Neuronal stem cell (in vitro differentiated cells): ENCODE measurements around the gene NFATC3. TPM values are rescaled to one million over a fixed set of nuclear protein-coding genes. Genes with fewer than 3 reads are reported as not detected.

ENCODE experiments used
- DNase-seq: peaks from one replicate; pipeline ENCODE4 v3.0.0-alpha.2; 2013; ENCODE audit warnings: low spot score
- H2AFZ ChIP-seq: one replicate; pipeline ENCODE4 v1.6.1; 2013; ENCODE audit warnings: mild to moderate bottlenecking, low read length, inconsistent platforms
- H2AK5ac ChIP-seq: 2 replicates; pipeline ENCODE4 v1.6.1; 2013; ENCODE audit warnings: low read depth, mild to moderate bottlenecking, inconsistent platforms, low read length, moderate library complexity, mixed read lengths
- H2BK120ac ChIP-seq: 2 replicates; pipeline ENCODE4 v1.6.1; 2013; ENCODE audit warnings: low read depth, mild to moderate bottlenecking, inconsistent platforms, low read length, moderate library complexity, mixed read lengths
- H2BK12ac ChIP-seq: one replicate; pipeline ENCODE4 v1.6.1; 2013; ENCODE audit warnings: low read length, inconsistent platforms
- H2BK15ac ChIP-seq: 2 replicates; pipeline ENCODE4 v1.6.1; 2013; ENCODE audit warnings: mild to moderate bottlenecking, low read length, inconsistent platforms, mixed read lengths
- H2BK5ac ChIP-seq: one replicate; pipeline ENCODE4 v1.6.1; 2013; ENCODE audit warnings: inconsistent platforms, mild to moderate bottlenecking, low read length, moderate library complexity
- H3K14ac ChIP-seq: one replicate; pipeline ENCODE4 v1.6.1; 2013; ENCODE audit warnings: low read length, inconsistent platforms
- H3K18ac ChIP-seq: 2 replicates; pipeline ENCODE4 v1.6.1; 2013; ENCODE audit warnings: low read length, inconsistent platforms
- H3K23ac ChIP-seq: 2 replicates; pipeline ENCODE4 v1.6.1; 2013; ENCODE audit warnings: low read depth, mild to moderate bottlenecking, mixed read lengths, low read length, inconsistent platforms; ENCODE audit not compliant: poor library complexity
- H3K27ac ChIP-seq: replicated peaks from 3 replicates; pipeline ENCODE4 v1.5.1; 2013; ENCODE audit warnings: low read length, inconsistent platforms
- H3K27me3 ChIP-seq, 3 experiments: 2 replicates each; pipeline ENCODE4 v1.6.1; 2013; ENCODE audit warnings: low read length in 3 of 3, mild to moderate bottlenecking in 2 of 3, inconsistent platforms in 1 of 3, low read depth in 1 of 3, mixed read lengths in 1 of 3, moderate library complexity in 1 of 3; ENCODE audit not compliant: control insufficient read depth in 3 of 3, insufficient read depth in 3 of 3
- H3K36me3 ChIP-seq, 2 donors: replicated peaks in 1 of 2; 2 replicates each; pipeline ENCODE4 v1.6.1; 2013; ENCODE audit warnings: low read length in 2 of 2; ENCODE audit not compliant: control insufficient read depth in 2 of 2, insufficient read depth in 2 of 2
- H3K4ac ChIP-seq: 2 replicates; pipeline ENCODE4 v1.6.1; 2013; ENCODE audit warnings: inconsistent platforms, mild to moderate bottlenecking, low read length, moderate library complexity
- H3K4me1 ChIP-seq, 2 donors: 1 replicate in 1 of 2; 2 replicates in 1 of 2; pipeline ENCODE4 v1.6.1; 2013; ENCODE audit warnings: low read length in 2 of 2, low read depth in 1 of 2; ENCODE audit not compliant: control insufficient read depth in 2 of 2, insufficient read depth in 1 of 2
- H3K4me2 ChIP-seq: one replicate; pipeline ENCODE4 v1.6.1; 2013; ENCODE audit warnings: mild to moderate bottlenecking, low read length, inconsistent platforms; ENCODE audit not compliant: insufficient read depth, poor library complexity, severe bottlenecking
- H3K4me3 ChIP-seq, 2 donors: 2 replicates each; pipeline ENCODE4 v1.5.1; 2013; ENCODE audit warnings: low read length in 2 of 2, mild to moderate bottlenecking in 2 of 2, inconsistent platforms in 1 of 2, moderate library complexity in 1 of 2
- H3K79me1 ChIP-seq: one replicate; pipeline ENCODE4 v1.6.1; 2013; ENCODE audit warnings: low read depth, mild to moderate bottlenecking, inconsistent platforms, low read length, moderate library complexity
- H3K9ac ChIP-seq: one replicate; pipeline ENCODE4 v1.6.1; 2013; ENCODE audit warnings: mild to moderate bottlenecking, low read depth, low read length, inconsistent platforms; ENCODE audit not compliant: poor library complexity
- H3K9me3 ChIP-seq, 2 donors: replicated peaks in 1 of 2; 2 replicates each; pipeline versions ENCODE3 to v1.6.1; 2013; ENCODE audit warnings: low read length in 2 of 2, mild to moderate bottlenecking in 2 of 2, inconsistent platforms in 1 of 2, low read depth in 1 of 2, mixed read lengths in 1 of 2, moderate library complexity in 1 of 2; ENCODE audit not compliant: control insufficient read depth in 2 of 2, insufficient read depth in 1 of 2
- H4K8ac ChIP-seq: one replicate; pipeline ENCODE4 v1.6.1; 2013; ENCODE audit warnings: low read depth, mild to moderate bottlenecking, inconsistent platforms, low read length, moderate library complexity
- H4K91ac ChIP-seq: one replicate; pipeline ENCODE4 v1.6.1; 2013; ENCODE audit warnings: low read length, low read depth, mild to moderate bottlenecking, inconsistent platforms; ENCODE audit not compliant: poor library complexity
- WGBS, 2 donors: extraction: QIAGEN DNeasy Blood & Tissue Kit; methylation state at CpG; one replicate each; pipeline ENCODE4 v1.1.7; 2013; ENCODE audit warnings: missing lambda C conversion rate in 2 of 2, mixed read lengths in 1 of 2; ENCODE audit not compliant: insufficient read length in 2 of 2, insufficient replicate concordance in 1 of 2; ENCODE audit errors: extremely low coverage in 2 of 2; 5-methylcytosine and 5-hydroxymethylcytosine counted together
- small RNA-seq: library from polyadenylated mRNA; stranded (forward); fragments of <200 nt; extraction: miRNeasy Mini kit (QIAGEN cat#:217004); gene quantifications from one replicate; pipeline ENCODE3, GENCODE V24; 2013; ENCODE audit not compliant: insufficient read depth

Gene NFATC3

DNA sequence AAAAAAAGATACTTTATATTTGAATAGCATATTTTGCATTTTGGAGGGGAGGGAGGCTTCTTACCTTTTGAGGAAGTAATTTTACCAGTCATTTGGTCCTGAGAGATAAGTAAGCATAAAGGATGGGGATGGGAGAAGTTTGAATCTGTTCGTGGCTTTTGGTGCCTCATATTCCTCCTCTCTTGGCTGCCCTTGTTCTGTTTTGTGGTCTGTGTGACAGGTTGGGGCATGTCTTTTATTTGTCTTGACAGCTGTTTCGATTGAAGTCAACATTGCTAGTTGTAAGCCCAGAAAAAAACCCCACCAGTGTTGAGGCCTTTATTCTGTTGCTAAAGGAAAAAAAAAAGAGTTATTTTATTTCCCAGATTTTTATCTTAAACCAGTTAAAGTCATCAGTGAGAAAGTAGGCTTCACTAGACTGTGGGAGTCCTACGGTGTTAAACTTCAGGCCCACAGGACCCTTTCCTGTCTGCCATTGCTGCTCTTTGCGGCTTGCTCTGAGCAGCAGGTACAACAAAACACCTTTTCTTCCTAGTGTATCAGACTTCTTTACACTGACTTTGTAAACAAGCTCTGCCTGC is 190.5 kb downstream of the NFATC3 start:
- Histone ChIP-seq H3K9me3 (no peaks in the 10 kb centered on the region), H3K23ac (no peak overlapping the region), H3K18ac (no peak overlapping the region), H3K27ac (no peak overlapping the region), H3K4ac (no peak overlapping the region), H2BK5ac (no peak overlapping the region), H3K79me1 (peaks cover 3% of the 10 kb centered on the region), H3K27me3 (no peaks in the 10 kb centered on the region), H3K36me3 (peaks cover 8 to 14% of the 10 kb centered on the region in 2 donors), H4K8ac (no peak overlapping the region), H3K4me3 (no peak overlapping the region), H2AK5ac (no peak overlapping the region), H2BK15ac (no peak overlapping the region), H3K9ac (no peak overlapping the region), H4K91ac (no peak overlapping the region), H2AFZ (no peak overlapping the region), H3K14ac (no peak overlapping the region), H3K4me2 (no peak overlapping the region), H2BK120ac (no peak overlapping the region), H3K4me1 (peaks cover 1 to 3% of the 10 kb centered on the region in 2 donors), H2BK12ac (no peak overlapping the region)
- DNase-seq = no peak
- WGBS, 2 donors = no CpG with 5 or more reads among the region's 4 CpGs

DNA sequence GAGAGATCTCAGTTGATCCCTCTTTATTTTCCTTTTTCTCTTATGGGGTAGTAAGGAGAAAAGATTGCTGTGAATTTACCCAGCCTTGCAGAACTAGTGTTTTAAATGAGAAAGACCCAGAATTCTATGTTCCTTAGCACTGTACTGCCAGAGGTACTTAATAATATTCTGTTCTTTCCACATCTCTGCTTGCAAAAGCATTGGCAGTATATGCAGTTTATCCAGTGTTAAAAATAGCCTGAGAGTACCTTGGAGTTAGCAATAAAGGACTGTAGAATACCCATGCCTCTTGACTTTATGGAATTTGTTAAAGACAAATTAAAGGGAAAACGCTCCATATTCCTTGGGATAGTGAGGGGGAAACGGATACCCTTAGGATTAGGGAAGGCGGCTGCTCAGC is 191.1 kb downstream of the NFATC3 start:
- Histone ChIP-seq H3K4me3 (no peak overlapping the region), H2AK5ac (no peak overlapping the region), H2BK120ac (no peak overlapping the region), H3K9me3 (no peaks in the 10 kb centered on the region), H2BK15ac (no peak overlapping the region), H3K4me1 (peaks cover 1 to 3% of the 10 kb centered on the region in 2 donors), H3K27ac (no peak overlapping the region), H3K18ac (no peak overlapping the region), H3K14ac (no peak overlapping the region), H3K23ac (no peak overlapping the region), H3K4ac (no peak overlapping the region), H3K79me1 (peaks cover 3% of the 10 kb centered on the region), H4K91ac (no peak overlapping the region), H3K27me3 (no peaks in the 10 kb centered on the region), H2AFZ (no peak overlapping the region), H3K4me2 (no peak overlapping the region), H3K9ac (no peak overlapping the region), H3K36me3 (peaks cover 8 to 12% of the 10 kb centered on the region in 2 donors), H2BK5ac (no peak overlapping the region), H4K8ac (no peak overlapping the region), H2BK12ac (no peak overlapping the region)
- no peak for DNase-seq
- no CpG with 5 or more reads among the region's 3 CpGs for WGBS, 2 donors

Small RNA genes lying within 50 kb of the gene (small RNA-seq; reads per million reads assigned to genes)
- gene RF00019 = not detected
- not detected for gene RF00554
